Occipital lobe (tissue), 2 donors: Measurements from ENCODE around the gene PTK6. TPM values are rescaled to one million over a fixed set of nuclear protein-coding genes. Genes with fewer than 3 reads are reported as not detected.
"Not testable (repeated sequence)": the region's sequence is repeated elsewhere in the genome, so short reads cannot be mapped to it uniquely, and the experiment has no call there.

Experiments used
- DNase-seq: peaks from one replicate; lab custom pipeline; 2025; lab: John Stamatoyannopoulos, UW
- total RNA-seq: library from RNA; depleted of rRNA; stranded (reverse); fragments of >200 nt; gene quantifications from one replicate; pipeline ENCODE4 v1.2.3, GENCODE V29; 2014

PTK6 gene
- total RNA-seq, 1 donor from 2014 or later, result 0.16 TPM

GRCh38 chr20:63531686-63532448 is 5.3 kb downstream of the PTK6 start:
- DNase-seq, result no peak

GRCh38 chr20:63530788-63531160 is 6.4 kb downstream of the PTK6 start:
- DNase-seq, result no peak

GRCh38 chr20:63529861-63530787 is 7.1 kb downstream of the PTK6 start:
- DNase-seq, result no peak

- no peak for DNase-seq
These were observed 7.9 kb downstream of the PTK6 start for GRCh38 chr20:63529180-63529860.

GRCh38 chr20:63527184-63527583 is 10.0 kb downstream of the PTK6 start:
- DNase-seq, result no peak

- no peak for DNase-seq
These were observed 11.2 kb downstream of the PTK6 start for GRCh38 chr20:63525971-63526370.

GRCh38 chr20:63525185-63525584 is 12.0 kb downstream of the PTK6 start:
- no peak for DNase-seq

GRCh38 chr20:63522981-63523611 is 14.1 kb downstream of the PTK6 start:
- no peak for DNase-seq

GRCh38 chr20:63522091-63522868 is 14.9 kb downstream of the PTK6 start:
- DNase-seq, result no peak

GRCh38 chr20:63521602-63522001 is 15.6 kb downstream of the PTK6 start:
- no peak for DNase-seq

GRCh38 chr20:63520934-63521601 is 16.1 kb downstream of the PTK6 start:
- peak; percentile 40 for DNase-seq

GRCh38 chr20:63520504-63520933 is 16.7 kb downstream of the PTK6 start, which contains the start of gene PPDPF:
Gene PPDPF, plus strand, starts transcription at chr20:63520765. Its CDS starts 544 bp downstream, at chr20:63521309.
- DNase-seq, result peak; percentile 78

GRCh38 chr20:63519668-63520503 is 17.3 kb downstream of the PTK6 start:
- DNase-seq, result no peak

- DNase-seq, result no peak
These were observed 18.1 kb downstream of the PTK6 start for GRCh38 chr20:63518946-63519667.

- no peak for DNase-seq
These were observed 18.8 kb downstream of the PTK6 start for GRCh38 chr20:63518351-63518861.

GRCh38 chr20:63517376-63518309 is 19.5 kb downstream of the PTK6 start:
- DNase-seq, result no peak

- DNase-seq, result not testable (repeated sequence)
These were observed 22.7 kb downstream of the PTK6 start for GRCh38 chr20:63514520-63514919.
